Mesothelial cell of epicardium (in vitro differentiated cells): ENCODE results near the gene JUNB. TPM values are rescaled to one million over a fixed set of nuclear protein-coding genes. Genes with fewer than 3 reads are reported as not detected.
A peak's percentile ranks its signal among the peaks of the same experiment; 100 is the strongest.

ENCODE experiments used
- DNase-seq, 2 experiments: peaks; one replicate each; pipeline ENCODE4 v3.0.0; 2021; ENCODE audit warnings: low spot score in 2 of 2; ENCODE audit not compliant: unreplicated experiment in 2 of 2
- H3K27ac Mint-ChIP-seq: 2 replicates; pipeline ENCODE4 v1.8.0; 2021; ENCODE audit warnings: mixed read lengths
- H3K27me3 Mint-ChIP-seq: 2 replicates; pipeline ENCODE4 v1.8.0; 2021; ENCODE audit warnings: low read depth, mixed read lengths
- H3K36me3 Mint-ChIP-seq: 2 replicates; pipeline ENCODE4 v1.8.0; 2021; ENCODE audit warnings: mixed read lengths
- H3K4me1 Mint-ChIP-seq: 2 replicates; pipeline ENCODE4 v1.8.0; 2021; ENCODE audit warnings: mixed read lengths
- H3K4me3 Mint-ChIP-seq: 2 replicates; pipeline ENCODE4 v1.8.0; 2021; ENCODE audit warnings: mild to moderate bottlenecking, moderate library complexity, mixed read lengths
- H3K9me3 Mint-ChIP-seq: 2 replicates; pipeline ENCODE4 v1.8.0; 2021; ENCODE audit warnings: mixed read lengths
- CTCF ChIP-seq: fragments of 200-600 bp; sonication (generic); IDR thresholded peaks from one replicate; pipeline ENCODE4 v1.5.0; 2021; ENCODE audit warnings: antibody characterized with exemption; ENCODE audit not compliant: unreplicated experiment
- total RNA-seq: library from RNA; stranded (reverse); gene quantifications from 3 replicates; pipeline ENCODE4 v1.2.1, GENCODE V29; 2021

JUNB gene
- total RNA-seq, 1 donor from 2014 or later: 160 TPM

- no peak overlapping the region for H3K27ac Mint-ChIP-seq
- no peaks in the 10 kb centered on the region for H3K36me3 Mint-ChIP-seq
- no peak for DNase-seq
- no peak overlapping the region for H3K4me3 Mint-ChIP-seq
- TF ChIP-seq CTCF: no peak
- no peaks in the 10 kb centered on the region for H3K9me3 Mint-ChIP-seq
- H3K27me3 Mint-ChIP-seq: no peaks in the 10 kb centered on the region
- peaks cover 27% of the 10 kb centered on the region for H3K4me1 Mint-ChIP-seq
Observed at GRCh38 chr19:12785431-12786031, 5.8 kb upstream of the JUNB start.

GRCh38 chr19:12786141-12786870, 5.0 kb upstream of the JUNB start:
- H3K4me1 Mint-ChIP-seq: peaks cover 34% of the 10 kb centered on the region
- H3K9me3 Mint-ChIP-seq: no peaks in the 10 kb centered on the region
- DNase-seq: no peak
- no peaks in the 10 kb centered on the region for H3K36me3 Mint-ChIP-seq
- H3K27ac Mint-ChIP-seq: peak overlapping the region; percentile 68
- no peak for TF ChIP-seq CTCF
- H3K27me3 Mint-ChIP-seq: no peaks in the 10 kb centered on the region
- no peak overlapping the region for H3K4me3 Mint-ChIP-seq

GRCh38 chr19:12786952-12787351, 4.3 kb upstream of the JUNB start:
- Mint-ChIP-seq H3K9me3 (no peaks in the 10 kb centered on the region), H3K4me3 (no peak overlapping the region), H3K27ac (peak overlapping the region; percentile 68), H3K4me1 (peaks cover 34% of the 10 kb centered on the region), H3K27me3 (no peaks in the 10 kb centered on the region), H3K36me3 (no peaks in the 10 kb centered on the region)
- no peak for TF ChIP-seq CTCF
- DNase-seq: no peak

DNA sequence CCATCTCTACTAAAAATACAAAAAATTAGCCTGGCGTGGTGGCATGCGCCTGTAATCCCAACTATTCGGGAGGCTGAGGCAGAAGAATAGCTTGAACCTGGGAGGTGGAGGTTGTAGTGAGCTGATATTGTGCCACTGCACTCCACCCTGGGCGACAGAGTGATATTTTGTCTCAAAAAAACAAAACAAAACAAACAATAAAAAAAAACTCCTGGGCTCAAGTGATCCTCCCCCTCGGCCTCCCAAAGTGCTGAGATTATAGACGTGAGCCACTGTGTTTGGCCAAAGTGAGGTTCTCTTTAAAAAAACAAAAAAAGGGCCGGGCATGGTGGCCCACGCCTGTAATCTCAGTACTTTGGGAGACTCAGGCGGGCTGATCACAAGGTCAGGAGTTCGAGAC, 3.8 kb upstream of the JUNB start:
- no peak for TF ChIP-seq CTCF
- Mint-ChIP-seq H3K4me3 (no peak overlapping the region), H3K9me3 (no peaks in the 10 kb centered on the region), H3K36me3 (no peaks in the 10 kb centered on the region), H3K27ac (peak overlapping the region; percentile 99), H3K4me1 (peaks cover 32% of the 10 kb centered on the region), H3K27me3 (no peaks in the 10 kb centered on the region)
- DNase-seq: no peak

DNA sequence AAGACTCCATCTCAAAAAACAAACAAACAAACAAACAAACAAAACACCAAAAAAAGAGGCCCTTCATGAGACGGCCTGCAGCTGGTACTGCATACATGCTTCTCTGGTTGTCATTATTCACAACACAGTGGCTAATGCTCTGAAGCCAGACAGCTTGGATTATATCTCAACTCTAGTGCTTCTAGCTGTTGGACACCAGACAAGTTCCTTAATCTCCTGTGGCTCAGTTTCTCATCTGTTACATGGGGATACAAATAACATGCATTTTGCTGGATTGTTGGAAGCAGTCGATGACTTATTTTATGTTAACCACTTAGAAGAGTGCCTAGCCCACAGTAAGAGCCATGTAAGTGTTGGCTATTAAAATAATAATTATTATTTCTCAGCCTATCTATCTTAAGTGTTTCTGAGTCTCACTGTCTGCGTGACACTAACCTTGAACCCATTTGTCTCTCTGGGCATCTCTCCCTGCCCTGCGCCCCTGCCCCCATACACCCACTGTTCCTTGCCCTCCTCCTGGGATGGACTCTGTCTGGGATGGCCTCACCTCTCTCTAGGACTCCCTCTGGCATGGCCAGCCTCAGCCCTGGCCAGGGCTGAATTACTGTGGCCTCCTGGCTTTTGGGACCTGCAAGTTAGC, 3.1 kb upstream of the JUNB start:
- TF ChIP-seq CTCF: no peak
- H3K9me3 Mint-ChIP-seq: no peaks in the 10 kb centered on the region
- H3K36me3 Mint-ChIP-seq: no peaks in the 10 kb centered on the region
- H3K4me3 Mint-ChIP-seq: peak overlapping the region; percentile 26
- DNase-seq: no peak
- H3K27ac Mint-ChIP-seq: peak overlapping the region; percentile 99
- H3K4me1 Mint-ChIP-seq: peaks cover 32% of the 10 kb centered on the region
- H3K27me3 Mint-ChIP-seq: no peaks in the 10 kb centered on the region
